Neural progenitor cell (in vitro differentiated cells): ENCODE data around the gene INMT. TPM values are rescaled to one million over a fixed set of nuclear protein-coding genes. Genes with fewer than 3 reads are reported as not detected.
A peak's percentile ranks its signal among the peaks of the same experiment; 100 is the strongest.

Experiments
- DNase-seq: peaks from one replicate; pipeline ENCODE4 v3.0.0-alpha.2; 2016; ENCODE audit warnings: low spot score
- H2AFZ ChIP-seq: fragments of 200-600 bp; sonication (generic); replicated peaks from 2 replicates; pipeline ENCODE4 v1.6.1; 2016; ENCODE audit warnings: antibody characterized with exemption
- H3F3A ChIP-seq: fragments of 200-600 bp; sonication (generic); 2 replicates; pipeline ENCODE4 v1.6.1; 2016; ENCODE audit warnings: antibody characterized with exemption, low read depth
- H3K27ac ChIP-seq: fragments of 200-600 bp; sonication (generic); 2 replicates; pipeline ENCODE4 v1.5.1; 2016; ENCODE audit warnings: mild to moderate bottlenecking
- H3K27me3 ChIP-seq: fragments of 200-600 bp; sonication (generic); 2 replicates; pipeline ENCODE4 v1.6.1; 2016; ENCODE audit warnings: mild to moderate bottlenecking, moderate library complexity
- H3K36me3 ChIP-seq: fragments of 200-600 bp; sonication (generic); 2 replicates; pipeline ENCODE4 v1.5.1; 2016
- H3K4me1 ChIP-seq: fragments of 200-600 bp; sonication (generic); 2 replicates; pipeline ENCODE4 v1.6.1; 2016; ENCODE audit warnings: mixed run types
- H3K4me2 ChIP-seq: fragments of 200-600 bp; sonication (generic); 2 replicates; pipeline ENCODE4 v1.6.1; 2016
- H3K4me3 ChIP-seq: fragments of 200-600 bp; sonication (generic); 2 replicates; pipeline ENCODE4 v1.5.1; 2016
- H3K79me2 ChIP-seq: fragments of 200-600 bp; sonication (generic); 2 replicates; pipeline ENCODE4 v1.6.1; 2016; ENCODE audit warnings: low read depth
- H3K9ac ChIP-seq: fragments of 200-600 bp; sonication (generic); 2 replicates; pipeline ENCODE4 v1.6.1; 2016
- H3K9me3 ChIP-seq: fragments of 200-600 bp; sonication (generic); 2 replicates; pipeline ENCODE4 v1.5.1; 2016; ENCODE audit warnings: low read depth
- H4K20me1 ChIP-seq: fragments of 200-600 bp; sonication (generic); 2 replicates; pipeline ENCODE4 v1.6.1; 2016; ENCODE audit warnings: low read depth
- H3K27ac Mint-ChIP-seq: 3 replicates; pipeline ENCODE4 v1.8.0; 2021; ENCODE audit warnings: mixed read lengths
- H3K27me3 Mint-ChIP-seq: 2 replicates; pipeline ENCODE4 v1.8.0; 2022; ENCODE audit warnings: low read depth, mild to moderate bottlenecking, inconsistent platforms, moderate library complexity, mixed read lengths; ENCODE audit not compliant: insufficient read depth
- H3K36me3 Mint-ChIP-seq: 3 replicates; pipeline ENCODE4 v1.8.0; 2021; ENCODE audit warnings: mixed read lengths
- H3K4me1 Mint-ChIP-seq: 3 replicates; pipeline ENCODE4 v1.8.0; 2021; ENCODE audit warnings: mixed read lengths
- H3K4me3 Mint-ChIP-seq: 3 replicates; pipeline ENCODE4 v1.8.0; 2021; ENCODE audit warnings: mild to moderate bottlenecking, moderate library complexity, mixed read lengths
- H3K9me3 Mint-ChIP-seq: 3 replicates; pipeline ENCODE4 v1.8.0; 2020; ENCODE audit warnings: mixed read lengths
- EZH2 ChIP-seq: fragments of 200-600 bp; sonication (generic); IDR thresholded peaks from 2 replicates; pipeline ENCODE4 v1.6.1; 2017; ENCODE audit warnings: antibody characterized with exemption, mild to moderate bottlenecking, moderate library complexity
- EZH2phosphoT487 ChIP-seq: fragments of 200-600 bp; sonication (generic); IDR thresholded peaks from 2 replicates; pipeline ENCODE4 v1.6.1; 2017; ENCODE audit warnings: antibody characterized with exemption
- total RNA-seq: library from RNA; depleted of rRNA; stranded (reverse); fragments of >200 nt; gene quantifications from 2 replicates; pipeline ENCODE4 v1.2.3, GENCODE V29; 2015; ENCODE audit warnings: low replicate concordance
- TF ChIP-seq, protein P1 (sequence below): fragments of 200-600 bp; sonication (generic); IDR thresholded peaks from 2 replicates; pipeline ENCODE4 v1.5.1; 2017; ENCODE audit warnings: antibody characterized with exemption, mild to moderate bottlenecking

The INMT gene
- total RNA-seq, 1 donor from 2014 or later, result 5.0 TPM

DNA sequence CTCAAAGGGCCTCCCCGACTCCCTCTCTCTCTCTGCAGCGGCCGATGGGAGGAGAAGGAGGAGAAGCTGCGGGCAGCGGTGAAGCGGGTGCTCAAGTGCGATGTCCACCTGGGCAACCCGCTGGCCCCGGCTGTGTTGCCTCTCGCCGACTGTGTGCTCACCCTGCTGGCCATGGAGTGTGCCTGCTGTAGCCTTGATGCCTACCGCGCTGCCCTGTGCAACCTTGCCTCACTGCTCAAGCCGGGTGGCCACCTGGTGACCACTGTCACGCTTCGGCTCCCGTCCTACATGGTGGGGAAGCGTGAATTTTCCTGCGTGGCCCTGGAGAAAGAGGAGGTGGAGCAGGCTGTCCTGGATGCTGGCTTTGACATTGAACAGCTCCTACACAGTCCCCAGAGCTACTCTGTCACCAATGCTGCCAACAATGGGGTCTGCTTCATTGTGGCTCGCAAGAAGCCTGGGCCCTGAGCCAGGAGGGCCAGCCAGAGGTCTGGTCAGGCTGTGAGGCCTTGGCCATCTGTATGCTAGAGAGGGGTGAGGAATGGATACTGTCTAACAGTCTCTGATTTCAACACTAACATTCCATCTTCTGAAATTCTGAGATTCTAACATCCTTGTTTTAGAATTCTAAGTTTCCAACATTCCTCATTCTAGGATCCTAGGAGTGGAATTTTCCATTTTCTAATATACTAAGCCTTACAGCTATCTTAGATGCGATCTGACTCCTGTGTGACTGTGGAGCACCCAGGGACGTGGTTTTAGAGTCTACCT is 3.6 kb downstream of the INMT start:
- no peak for TF ChIP-seq EZH2
- TF ChIP-seq, protein P1, sequence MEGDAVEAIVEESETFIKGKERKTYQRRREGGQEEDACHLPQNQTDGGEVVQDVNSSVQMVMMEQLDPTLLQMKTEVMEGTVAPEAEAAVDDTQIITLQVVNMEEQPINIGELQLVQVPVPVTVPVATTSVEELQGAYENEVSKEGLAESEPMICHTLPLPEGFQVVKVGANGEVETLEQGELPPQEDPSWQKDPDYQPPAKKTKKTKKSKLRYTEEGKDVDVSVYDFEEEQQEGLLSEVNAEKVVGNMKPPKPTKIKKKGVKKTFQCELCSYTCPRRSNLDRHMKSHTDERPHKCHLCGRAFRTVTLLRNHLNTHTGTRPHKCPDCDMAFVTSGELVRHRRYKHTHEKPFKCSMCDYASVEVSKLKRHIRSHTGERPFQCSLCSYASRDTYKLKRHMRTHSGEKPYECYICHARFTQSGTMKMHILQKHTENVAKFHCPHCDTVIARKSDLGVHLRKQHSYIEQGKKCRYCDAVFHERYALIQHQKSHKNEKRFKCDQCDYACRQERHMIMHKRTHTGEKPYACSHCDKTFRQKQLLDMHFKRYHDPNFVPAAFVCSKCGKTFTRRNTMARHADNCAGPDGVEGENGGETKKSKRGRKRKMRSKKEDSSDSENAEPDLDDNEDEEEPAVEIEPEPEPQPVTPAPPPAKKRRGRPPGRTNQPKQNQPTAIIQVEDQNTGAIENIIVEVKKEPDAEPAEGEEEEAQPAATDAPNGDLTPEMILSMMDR, result no peak
- TF ChIP-seq EZH2phosphoT487, result no peak
- Mint-ChIP-seq H3K36me3 (no peaks in the 10 kb centered on the region), H3K9me3 (peaks cover 1% of the 10 kb centered on the region), H3K27ac (no peak overlapping the region), H3K4me3 (no peak overlapping the region), H3K4me1 (peaks cover 7% of the 10 kb centered on the region), H3K27me3 (peaks cover 12% of the 10 kb centered on the region)
- Histone ChIP-seq H3K9ac (no peak overlapping the region), H3K4me1 (no peaks in the 10 kb centered on the region), H3K4me3 (no peak overlapping the region), H2AFZ (no peak overlapping the region), H3K36me3 (no peaks in the 10 kb centered on the region), H3K27ac (no peak overlapping the region), H3F3A (no peaks in the 10 kb centered on the region), H3K9me3 (no peaks in the 10 kb centered on the region), H4K20me1 (no peaks in the 10 kb centered on the region), H3K4me2 (no peak overlapping the region), H3K79me2 (no peaks in the 10 kb centered on the region), H3K27me3 (no peaks in the 10 kb centered on the region)
- no peak for DNase-seq

DNA sequence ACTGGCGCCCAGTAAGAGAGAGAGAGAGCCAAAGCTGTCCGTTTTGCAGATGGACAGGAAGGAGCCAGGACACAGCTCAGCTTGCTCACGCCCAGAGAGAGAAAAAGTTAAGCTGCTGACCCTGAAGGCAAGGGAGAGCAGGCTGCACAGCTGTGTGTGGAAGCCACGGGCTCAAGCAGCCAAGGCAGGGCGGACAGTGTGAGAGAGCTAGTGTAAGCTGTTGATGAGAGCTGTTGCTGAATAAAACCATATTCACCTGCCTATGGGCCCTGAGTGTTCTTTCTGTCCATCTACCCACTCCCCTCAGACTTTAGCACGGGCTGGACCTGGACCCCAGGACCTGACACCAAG is 5.4 kb downstream of the INMT start:
- Histone ChIP-seq H3K4me3 (no peak overlapping the region), H3K36me3 (no peaks in the 10 kb centered on the region), H2AFZ (no peak overlapping the region), H3F3A (no peaks in the 10 kb centered on the region), H3K27ac (no peak overlapping the region), H3K27me3 (no peaks in the 10 kb centered on the region), H3K9me3 (no peaks in the 10 kb centered on the region), H3K4me2 (no peak overlapping the region), H3K4me1 (no peaks in the 10 kb centered on the region), H3K9ac (no peak overlapping the region), H3K79me2 (no peaks in the 10 kb centered on the region), H4K20me1 (no peaks in the 10 kb centered on the region)
- no peaks in the 10 kb centered on the region for H3K36me3 Mint-ChIP-seq
- no peaks in the 10 kb centered on the region for H3K9me3 Mint-ChIP-seq
- H3K4me3 Mint-ChIP-seq, result no peak overlapping the region
- no peak for DNase-seq
- H3K27me3 Mint-ChIP-seq, result peaks cover 14% of the 10 kb centered on the region
- peak overlapping the region; percentile 70 for H3K27ac Mint-ChIP-seq
- H3K4me1 Mint-ChIP-seq, result peaks cover 4% of the 10 kb centered on the region
- TF ChIP-seq, protein P1, result no peak
- TF ChIP-seq EZH2 (no peak), EZH2phosphoT487 (no peak)

DNA sequence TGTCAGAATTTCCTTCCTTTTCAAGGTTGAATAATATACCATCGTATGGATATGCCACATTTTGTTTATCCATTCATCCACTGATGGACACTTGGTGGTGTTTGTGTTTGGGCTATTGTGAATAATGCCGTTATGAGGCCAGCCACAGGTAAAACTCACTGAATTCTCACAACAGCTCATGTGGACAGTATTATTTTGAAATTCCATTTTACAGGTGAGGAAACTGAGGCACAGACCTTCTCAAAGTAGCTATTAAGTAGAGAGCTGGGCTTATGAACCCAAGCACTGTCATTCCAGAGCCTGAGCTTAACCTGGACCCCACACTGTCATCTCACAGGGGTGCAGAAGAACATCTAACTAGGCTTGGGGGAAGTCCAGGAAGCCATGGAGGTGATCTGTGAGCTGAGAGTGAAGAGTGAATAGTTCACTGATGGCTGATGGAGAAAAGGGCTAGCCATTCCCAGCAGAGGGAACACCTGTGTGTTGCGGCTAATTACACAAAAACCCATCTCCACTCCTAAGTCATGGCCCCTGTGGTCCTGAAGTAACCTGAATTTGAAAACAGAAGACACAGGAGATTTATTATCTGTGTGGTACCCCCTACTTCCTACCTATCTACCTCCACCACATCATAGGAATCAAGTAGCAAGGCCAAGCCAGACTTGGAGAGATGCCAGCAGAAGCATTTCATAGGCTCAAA is 8.7 kb downstream of the INMT start:
- TF ChIP-seq, protein P1, result no peak
- no peak for TF ChIP-seq EZH2
- no peak for TF ChIP-seq EZH2phosphoT487
- Histone ChIP-seq H2AFZ (no peak overlapping the region), H3K36me3 (no peaks in the 10 kb centered on the region), H3K4me1 (no peaks in the 10 kb centered on the region), H3F3A (no peaks in the 10 kb centered on the region), H4K20me1 (no peaks in the 10 kb centered on the region), H3K4me3 (no peak overlapping the region), H3K79me2 (no peaks in the 10 kb centered on the region), H3K27me3 (no peaks in the 10 kb centered on the region), H3K9ac (no peak overlapping the region), H3K27ac (no peak overlapping the region), H3K9me3 (no peaks in the 10 kb centered on the region), H3K4me2 (no peak overlapping the region)
- Mint-ChIP-seq H3K4me3 (no peak overlapping the region), H3K27me3 (peaks cover 9% of the 10 kb centered on the region), H3K27ac (no peak overlapping the region), H3K4me1 (peaks cover 4% of the 10 kb centered on the region), H3K36me3 (no peaks in the 10 kb centered on the region), H3K9me3 (no peaks in the 10 kb centered on the region)
- DNase-seq, result no peak
